Measurements from ENCODE around the gene TEX2. TPM values are rescaled to one million over a fixed set of nuclear protein-coding genes. Genes with fewer than 3 reads are reported as not detected.

Gene TEX2
- total and polyA plus RNA-seq, 9 of the 15 experiments (the other 6 are each of a cell fraction or from before 2014, with no cell fraction given), result 4.1 to 27.6 (median 19.3) TPM

GRCh38 chr17:64148017-64148631 lies 114.9 kb downstream of the TEX2 start:
- POLR2A ChIA-PET, result interaction anchor here (0.7 to 4.4 kb wide), 6 partner anchors 16 to 72 kb away, joined by 3 to 35 read pairs (median 5); no protein-coding TSS in a partner anchor
- 67% methylated on average over 8 of the region's 8 CpGs for WGBS (ENCODE audit: insufficient coverage, low coverage, missing lambda C conversion rate)
- Histone ChIP-seq H3K27me3 (ENCODE audit: control insufficient read depth in 2 of 2, insufficient read depth in 2 of 2, low read length in 2 of 2) (no peaks in the 10 kb centered on the region), H3K4me3 (no peak overlapping the region), H3K4me2 (ENCODE audit: insufficient read depth, low read length) (peak overlapping the region; percentile 9; the same call in 1 of the 2 replicates), H3K9ac (ENCODE audit: insufficient read depth in 1 of 2, low read depth in 2 of 2, low read length in 2 of 2) (peak overlapping the region in 1 of 2 experiments; percentile 94; a peak in 2 of 4 replicates), H3K4me1 (replicated peaks in 1 of 2; ENCODE audit: control insufficient read depth in 2 of 2, insufficient read depth in 2 of 2, low read length in 2 of 2) (peaks cover 9 to 22% of the 10 kb centered on the region in 2 experiments; a peak in 4 of 5 replicates), H2AFZ (ENCODE audit: low read depth, low read length) (no peak overlapping the region), H3K79me2 (ENCODE audit: control insufficient read depth, insufficient read depth, low read length) (peaks cover 25% of the 10 kb centered on the region), H3K9me1 (ENCODE audit: control insufficient read depth, insufficient read depth, low read length) (no peaks in the 10 kb centered on the region), H3K9me3 (replicated peaks; ENCODE audit: control insufficient read depth, insufficient read depth, low read depth, low read length) (no peaks in the 10 kb centered on the region), H3K36me3 (ENCODE audit: control insufficient read depth, insufficient read depth, low read length) (peaks cover 67% of the 10 kb centered on the region), H3K27ac (ENCODE audit: extremely low read depth, low read depth, low read length) (peak overlapping the region; percentile 93; the same call in 2 of the 3 replicates), H4K20me1 (replicated peaks; ENCODE audit: control insufficient read depth, insufficient read depth, low read length) (no peaks in the 10 kb centered on the region)
- in situ Hi-C loops (cut with MboI), result no loop called here
- TSS peak; percentile 39 for BruUV-seq (replicated peaks)
- FAIRE-seq (no peak), DNase-seq (ENCODE audit: extremely low read depth in 1 of 4, low spot score in 3 of 4) (peak in 1 of 4 experiments; percentile 42), ATAC-seq (no peak)
- intact Hi-C loops (cut with micrococcal nuclease), result loop anchor here (5.0 to 10.0 kb wide), 2 partner anchors 114 to 373 kb away; partner anchors contain the start of genes CCDC47, DDX42 and TEX2
- CTCF ChIA-PET (ENCODE audit: low intra/inter-chr PET ratio), result no interaction called here
- TF ChIP-seq POLR2A (conservative IDR thresholded peaks at IDR 0.05) (peak; percentile 22; the same call in 1 of the 2 replicates), CBX2 (IDR thresholded peaks at IDR 0.05; ENCODE audit: insufficient read depth, low read length, poor library complexity, severe bottlenecking) (no peak), POLR2AphosphoS2 (IDR thresholded peaks at IDR 0.05; ENCODE audit: low read length) (0 out of 2 replicates have a peak, but pooled peaks have one; percentile 24), POLR2AphosphoS5 (IDR thresholded peaks at IDR 0.05; ENCODE audit: control insufficient read depth, insufficient read depth, low read depth, low read length) (peak; percentile 44; the same call in 1 of the 2 replicates), ZNF311 (CRISPR knock-in tag; IDR thresholded peaks at IDR 0.05) (no peak), MTA2 (IDR thresholded peaks at IDR 0.05; ENCODE audit: low read depth) (no peak), MAFF (IDR thresholded peaks at IDR 0.05; ENCODE audit: low read length) (no peak), GABPB2 (CRISPR knock-in tag; conservative IDR thresholded peaks at IDR 0.05) (no peak), RBM14 (IDR thresholded peaks at IDR 0.05; ENCODE audit: borderline replicate concordance, insufficient read depth, low read depth, low read length) (no peak), ELK1 (CRISPR knock-in tag; IDR thresholded peaks at IDR 0.05) (no peak), NR2C1 (IDR thresholded peaks at IDR 0.05) (no peak), NR2C1 (tag; IDR thresholded peaks at IDR 0.05) (no peak), JUND (IDR thresholded peaks at IDR 0.05; ENCODE audit: borderline replicate concordance, low read depth, low read length) (no peak), JUND (tag; IDR thresholded peaks at IDR 0.05; ENCODE audit: borderline replicate concordance, low read depth, low read length) (no peak), TEAD4 (IDR thresholded peaks at IDR 0.05; ENCODE audit: low read length) (0 out of 2 replicates have a peak, but pooled peaks have one; percentile 8), TEAD4 (CRISPR knock-in tag; IDR thresholded peaks at IDR 0.05; ENCODE audit: borderline replicate concordance) (no peak)
- TF ChIP-seq, protein P1, sequence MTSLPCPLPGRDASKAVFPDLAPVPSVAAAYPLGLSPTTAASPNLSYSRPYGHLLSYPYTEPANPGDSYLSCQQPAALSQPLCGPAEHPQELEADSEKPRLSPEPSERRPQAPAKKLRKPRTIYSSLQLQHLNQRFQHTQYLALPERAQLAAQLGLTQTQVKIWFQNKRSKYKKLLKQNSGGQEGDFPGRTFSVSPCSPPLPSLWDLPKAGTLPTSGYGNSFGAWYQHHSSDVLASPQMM (CRISPR knock-in tag; IDR thresholded peaks at IDR 0.05), result 0 out of 2 replicates have a peak, but pooled peaks have one; percentile 14
- TF ChIP-seq, protein P2, sequence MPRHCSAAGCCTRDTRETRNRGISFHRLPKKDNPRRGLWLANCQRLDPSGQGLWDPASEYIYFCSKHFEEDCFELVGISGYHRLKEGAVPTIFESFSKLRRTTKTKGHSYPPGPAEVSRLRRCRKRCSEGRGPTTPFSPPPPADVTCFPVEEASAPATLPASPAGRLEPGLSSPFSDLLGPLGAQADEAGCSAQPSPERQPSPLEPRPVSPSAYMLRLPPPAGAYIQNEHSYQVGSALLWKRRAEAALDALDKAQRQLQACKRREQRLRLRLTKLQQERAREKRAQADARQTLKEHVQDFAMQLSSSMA (CRISPR knock-in tag; IDR thresholded peaks at IDR 0.05), result no peak
